Subcutaneous abdominal adipose tissue (tissue), 5 donors: ENCODE data around the gene WNK1.

Experiments used
- H3K27ac ChIP-seq: one replicate; pipeline ENCODE4 v1.7.0; 2013; ENCODE audit warnings: low read depth, mild to moderate bottlenecking, inconsistent platforms, low read length, moderate library complexity
- H3K27me3 ChIP-seq, 5 donors: one replicate each; pipeline ENCODE4 v1.7.0; 2013; ENCODE audit warnings: low read length in 5 of 5, inconsistent platforms in 1 of 5; ENCODE audit not compliant: control insufficient read depth in 5 of 5, insufficient read depth in 4 of 5
- H3K36me3 ChIP-seq, 5 donors: one replicate each; pipeline ENCODE4 v1.7.0; 2013; ENCODE audit warnings: low read length in 5 of 5; ENCODE audit not compliant: control insufficient read depth in 5 of 5, insufficient read depth in 5 of 5
- H3K4me1 ChIP-seq, 5 donors: one replicate each; pipeline ENCODE4 v1.7.0; 2013; ENCODE audit warnings: low read length in 5 of 5, mild to moderate bottlenecking in 3 of 5, moderate library complexity in 1 of 5; ENCODE audit not compliant: control insufficient read depth in 5 of 5, insufficient read depth in 5 of 5
- H3K4me3 ChIP-seq, 5 donors: one replicate each; pipeline ENCODE4 v1.7.0; 2013; ENCODE audit warnings: low read length in 5 of 5, low read depth in 1 of 5
- H3K9ac ChIP-seq, 5 donors: one replicate each; pipeline ENCODE4 v1.7.0; 2013; ENCODE audit warnings: low read length in 5 of 5, mild to moderate bottlenecking in 4 of 5, moderate library complexity in 3 of 5
- H3K9me3 ChIP-seq, 5 donors: one replicate each; pipeline ENCODE4 v1.7.0; 2013; ENCODE audit warnings: low read length in 5 of 5; ENCODE audit not compliant: control insufficient read depth in 5 of 5
- donor health status: healthy.
- donor health status: healthy.
- donor health status: healthy.
- donor health status: healthy.
- donor health status: healthy.

The WNK1 gene

DNA sequence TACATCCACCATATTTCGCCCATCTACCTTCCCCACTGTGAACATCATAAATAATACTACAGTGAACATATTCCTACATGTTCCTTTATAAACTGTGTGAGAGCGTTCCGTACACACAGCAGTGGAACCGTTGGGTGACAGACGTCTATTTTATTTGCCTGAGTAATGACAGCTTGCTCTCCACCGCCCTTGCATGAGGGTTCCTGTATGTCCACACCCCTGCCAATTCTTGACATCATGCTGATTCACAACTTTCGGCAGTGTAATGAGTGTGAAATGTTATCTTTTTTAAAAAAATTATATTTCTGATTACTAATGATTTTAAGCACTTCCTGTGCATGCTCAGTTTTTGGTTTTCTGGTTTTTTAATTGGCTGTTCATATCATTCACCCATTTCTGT, 201.4 kb downstream of the WNK1 start:
- no peak overlapping the region for H3K27ac ChIP-seq
- no peaks in the 10 kb centered on the region for H3K9me3 ChIP-seq
- H3K9ac ChIP-seq, result no peak overlapping the region
- no peaks in the 10 kb centered on the region for H3K27me3 ChIP-seq
- peaks cover 2 to 15% (median 11%) of the 10 kb centered on the region in 5 donors for H3K4me1 ChIP-seq
- H3K36me3 ChIP-seq, result no peaks in the 10 kb centered on the region
- H3K4me3 ChIP-seq, result no peak overlapping the region

DNA sequence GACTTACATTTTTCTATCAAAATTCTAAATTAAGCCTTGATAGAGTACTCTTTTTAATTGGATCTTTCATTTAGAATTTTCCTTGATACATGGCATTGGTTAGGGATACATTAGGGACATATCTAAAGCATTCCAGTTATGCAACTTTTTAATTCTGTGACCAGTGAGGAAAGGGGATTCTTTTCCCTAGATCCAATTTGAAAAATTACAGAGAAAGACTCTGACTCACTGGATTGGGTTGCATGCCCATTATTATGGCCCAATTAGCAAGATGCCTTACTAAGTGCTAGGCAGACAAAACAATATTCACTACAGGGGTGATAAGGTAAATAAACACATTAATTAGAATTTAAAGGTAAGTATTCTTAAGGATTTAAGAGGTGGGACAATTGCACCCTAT, 202.4 kb downstream of the WNK1 start:
- no peaks in the 10 kb centered on the region for H3K36me3 ChIP-seq
- no peak overlapping the region for H3K9ac ChIP-seq
- H3K27me3 ChIP-seq, result no peaks in the 10 kb centered on the region
- H3K9me3 ChIP-seq, result no peaks in the 10 kb centered on the region
- H3K4me1 ChIP-seq, result peaks cover 0 to 17% (median 8%) of the 10 kb centered on the region in 5 donors
- no peak overlapping the region for H3K4me3 ChIP-seq
- no peak overlapping the region for H3K27ac ChIP-seq

DNA sequence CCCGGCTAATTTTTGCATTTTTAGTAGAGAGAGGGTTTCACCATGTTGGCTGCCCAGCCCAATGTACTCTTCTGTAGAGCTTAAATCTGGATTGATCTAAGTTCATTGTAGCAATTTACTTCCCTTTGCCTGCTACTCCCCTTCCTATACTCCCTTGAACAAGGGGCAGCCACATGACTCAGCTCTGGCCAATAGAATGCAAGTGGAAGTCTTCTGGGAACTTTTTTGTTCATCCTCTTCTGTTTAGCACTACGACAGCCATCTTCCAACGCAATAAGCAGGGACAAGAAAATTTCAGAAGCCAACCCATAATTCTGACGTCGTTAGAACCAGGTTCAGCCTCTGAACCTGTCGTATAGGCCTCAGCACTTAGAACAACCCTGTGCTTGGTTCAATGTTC, 203.6 kb downstream of the WNK1 start:
- Histone ChIP-seq H3K4me3 (no peak overlapping the region), H3K9me3 (no peaks in the 10 kb centered on the region), H3K9ac (no peak overlapping the region)

DNA sequence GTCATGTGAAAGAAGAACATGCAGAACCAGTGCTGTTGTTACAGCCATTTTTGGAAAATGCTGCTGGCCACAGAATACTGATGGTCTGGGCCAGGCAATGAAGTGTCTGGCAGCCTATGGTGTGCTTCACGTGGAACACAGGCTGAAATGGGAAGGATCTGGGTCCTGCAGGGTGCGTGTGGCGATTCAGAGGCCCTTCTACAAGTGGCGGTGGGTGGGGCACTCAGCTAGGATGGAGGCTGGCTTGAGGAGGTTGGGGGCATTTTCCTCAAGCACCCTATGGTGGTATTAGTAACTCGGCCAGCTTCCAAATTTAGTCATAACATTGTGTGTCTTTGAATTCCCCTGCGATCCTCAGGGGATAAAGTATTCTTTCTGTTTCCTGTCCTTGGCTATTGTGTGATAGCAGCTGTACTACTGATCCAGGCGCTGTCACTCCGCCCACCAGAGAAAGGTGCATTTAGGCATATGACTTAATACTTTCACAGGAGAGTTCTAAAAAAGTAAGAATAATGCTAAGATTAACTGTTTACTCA, 206.3 kb downstream of the WNK1 start:
- Histone ChIP-seq H3K4me3 (peak overlapping the region in 3 of 5 donors; percentile 18 to 31 (median 19)), H3K4me1 (peaks cover 0 to 15% (median 4%) of the 10 kb centered on the region in 5 donors), H3K9me3 (no peaks in the 10 kb centered on the region), H3K27ac (no peak overlapping the region), H3K9ac (no peak overlapping the region), H3K36me3 (no peaks in the 10 kb centered on the region), H3K27me3 (no peaks in the 10 kb centered on the region)

More for the DNA sequence above, 203.6 kb downstream of the WNK1 start:
- Histone ChIP-seq H3K27me3 (no peaks in the 10 kb centered on the region), H3K4me1 (peaks cover 0 to 15% (median 4%) of the 10 kb centered on the region in 5 donors), H3K27ac (no peak overlapping the region), H3K36me3 (no peaks in the 10 kb centered on the region)
